Activated naive CD4-positive, alpha-beta T cell treated with anti-CD3 and anti-CD28 coated beads, Interleukin-2, amount 10 ng/mL, durations not matched to agents 7 days and 5 days (primary cell): Measurements from ENCODE around the gene SEPTIN2.

ENCODE experiments used
- CTCF ChIA-PET: fragments of 350-600 bp; sonication (Branson Sonifier 250); formaldehyde crosslinking; loops from one replicate; lab custom pipeline; 2021; ENCODE audit warnings: antibody characterized with exemption; lab: Charles Lee
- DNase-seq: peaks from one replicate; pipeline ENCODE4 v3.0.0-alpha.2; 2020
- H3K27ac Mint-ChIP-seq: one replicate; pipeline ENCODE4 v1.8.0; 2021; ENCODE audit warnings: mild to moderate bottlenecking, moderate library complexity, mixed read lengths
- H3K27me3 Mint-ChIP-seq: one replicate; pipeline ENCODE4 v1.8.0; 2021; ENCODE audit warnings: mild to moderate bottlenecking, mixed read lengths
- H3K36me3 Mint-ChIP-seq: one replicate; pipeline ENCODE4 v1.8.0; 2021; ENCODE audit warnings: mixed read lengths
- H3K4me1 Mint-ChIP-seq: one replicate; pipeline ENCODE4 v1.8.0; 2021; ENCODE audit warnings: mixed read lengths
- H3K4me3 Mint-ChIP-seq: one replicate; pipeline ENCODE4 v1.8.0; 2021; ENCODE audit warnings: mild to moderate bottlenecking, moderate library complexity, mixed read lengths
- H3K9me3 Mint-ChIP-seq: one replicate; pipeline ENCODE4 v1.8.0; 2021; ENCODE audit warnings: mixed read lengths

SEPTIN2 gene

DNA sequence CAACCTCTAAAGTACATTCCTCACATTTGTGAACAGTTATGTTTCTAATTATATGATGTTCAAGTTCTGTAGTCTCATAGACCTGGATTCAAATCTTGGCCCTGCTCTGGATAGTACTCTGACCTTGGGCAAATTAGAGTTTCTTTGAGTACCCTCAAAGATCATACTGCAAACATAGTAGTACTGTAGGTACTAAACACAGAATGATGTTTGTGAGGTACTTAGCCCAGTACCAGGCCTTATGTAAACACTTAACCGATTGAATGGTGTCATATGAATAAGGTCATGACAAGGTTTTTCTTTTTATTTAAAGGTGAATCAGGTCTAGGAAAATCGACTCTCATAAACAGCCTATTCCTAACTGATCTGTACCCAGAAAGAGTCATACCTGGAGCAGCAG lies 19.1 kb downstream of the SEPTIN2 start:
- Mint-ChIP-seq H3K27ac (peak overlapping the region; percentile 11), H3K27me3 (no peaks in the 10 kb centered on the region), H3K36me3 (peaks cover 55% of the 10 kb centered on the region), H3K4me3 (no peak overlapping the region), H3K4me1 (peaks cover 35% of the 10 kb centered on the region), H3K9me3 (no peaks in the 10 kb centered on the region)
- no peak for DNase-seq
- CTCF ChIA-PET = no interaction called here

DNA sequence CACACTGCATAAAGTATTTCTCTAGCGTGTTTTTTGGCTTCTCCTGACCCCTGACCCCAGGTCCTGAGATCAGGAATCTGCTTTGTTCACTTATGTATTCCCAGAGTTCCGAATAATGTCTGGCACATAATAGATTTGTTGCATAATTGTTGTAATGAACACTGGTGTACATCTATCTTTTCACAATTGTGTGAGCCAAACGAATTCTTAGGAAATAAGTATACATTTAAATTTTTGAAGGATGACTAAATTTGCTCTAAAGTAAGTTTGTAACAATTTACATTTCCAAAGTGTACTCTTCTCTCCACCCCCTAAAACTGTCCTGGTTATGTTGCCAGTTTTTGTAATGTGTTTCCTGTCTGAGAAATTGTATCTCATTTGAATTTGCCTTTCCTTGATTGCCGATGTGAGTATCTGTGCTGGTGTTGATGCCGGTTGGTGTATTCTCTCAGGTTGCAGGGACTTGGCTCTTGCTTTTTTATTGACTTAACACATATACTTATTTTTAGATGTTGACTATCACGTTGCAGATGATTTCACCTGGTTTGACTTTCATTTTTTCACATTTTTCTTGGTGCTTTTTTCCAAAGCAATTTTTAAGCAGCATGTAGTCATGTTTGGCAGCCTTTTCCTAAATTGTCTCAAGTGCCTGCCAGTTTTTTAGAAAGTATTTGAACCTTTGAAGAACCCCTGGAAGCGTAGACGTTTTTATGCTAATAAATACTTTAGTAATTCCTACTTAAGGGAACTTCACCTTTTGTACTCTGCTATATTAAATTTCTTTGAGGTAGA lies 24.3 kb downstream of the SEPTIN2 start:
- CTCF ChIA-PET = no interaction called here
- Mint-ChIP-seq H3K4me1 (peaks cover 49% of the 10 kb centered on the region), H3K4me3 (no peak overlapping the region), H3K27ac (peak overlapping the region; percentile 59), H3K27me3 (no peaks in the 10 kb centered on the region), H3K9me3 (no peaks in the 10 kb centered on the region), H3K36me3 (peaks cover 69% of the 10 kb centered on the region)
- DNase-seq = no peak

DNA sequence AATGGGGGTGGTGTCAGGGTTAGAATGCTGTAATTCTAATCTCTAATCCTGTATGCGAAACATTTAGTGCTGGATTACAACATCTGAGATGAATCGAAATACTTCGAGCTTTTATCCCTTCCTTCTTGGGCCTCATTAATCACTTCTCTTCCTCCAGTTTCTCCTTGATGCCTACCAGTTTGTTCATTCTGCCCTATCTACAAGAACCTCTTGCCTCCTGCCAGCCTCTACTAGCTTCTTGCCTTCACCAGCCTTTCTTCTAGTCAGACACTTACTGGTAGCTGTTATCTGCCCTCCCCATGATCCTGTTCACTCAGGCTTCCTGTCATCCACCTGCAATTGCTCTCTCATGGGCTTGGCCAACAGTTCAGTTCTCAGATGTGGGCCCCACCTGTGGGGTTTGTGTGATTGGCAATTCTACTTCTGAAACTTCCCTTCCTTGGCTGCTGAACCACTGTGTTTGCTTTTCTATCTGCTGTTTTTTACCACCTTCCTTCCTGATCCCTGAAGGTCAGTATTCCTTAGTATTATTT lies 25.0 kb downstream of the SEPTIN2 start:
- peak overlapping the region; percentile 25 for H3K4me3 Mint-ChIP-seq
- peaks cover 43% of the 10 kb centered on the region for H3K4me1 Mint-ChIP-seq
- H3K27me3 Mint-ChIP-seq = no peaks in the 10 kb centered on the region
- peaks cover 67% of the 10 kb centered on the region for H3K36me3 Mint-ChIP-seq
- H3K9me3 Mint-ChIP-seq = no peaks in the 10 kb centered on the region
- CTCF ChIA-PET = no interaction called here
- peak overlapping the region; percentile 68 for H3K27ac Mint-ChIP-seq
- DNase-seq = peak; percentile 57

DNA sequence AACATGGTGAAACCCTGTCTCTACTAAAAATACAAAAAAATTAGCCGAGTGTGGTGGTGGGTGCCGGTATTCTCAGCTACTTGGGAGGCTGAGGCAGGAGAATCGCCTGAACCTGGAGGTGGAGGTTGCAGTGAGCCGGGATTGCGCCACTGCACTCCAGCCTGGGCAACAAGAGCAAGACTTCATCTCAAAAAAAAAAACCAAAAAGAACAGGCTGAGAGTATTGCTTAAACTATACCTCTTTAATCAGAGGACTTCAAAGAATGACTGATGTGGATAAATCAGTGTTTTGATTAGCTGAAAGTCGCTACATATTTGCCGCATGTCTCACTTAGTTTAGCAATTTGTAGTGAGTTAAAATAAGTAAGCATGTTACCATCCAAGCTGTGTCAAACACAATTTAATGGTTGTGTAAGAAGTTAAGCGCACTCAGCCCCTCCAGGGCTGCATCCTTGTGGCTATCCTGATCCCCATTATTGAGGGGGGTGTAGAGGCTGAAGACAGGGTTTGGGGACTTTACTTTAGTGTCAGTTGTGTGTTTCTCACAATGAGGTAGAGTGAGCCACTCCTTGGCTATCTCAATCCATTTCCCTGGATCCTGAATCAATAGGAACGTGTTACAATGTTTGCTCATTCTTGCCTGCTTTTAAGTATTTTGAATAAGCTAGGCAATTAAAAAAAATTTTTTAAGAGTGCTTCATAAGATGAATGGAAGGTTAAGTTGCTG lies 29.4 kb downstream of the SEPTIN2 start:
- Mint-ChIP-seq H3K27ac (no peak overlapping the region), H3K27me3 (no peaks in the 10 kb centered on the region), H3K4me3 (no peak overlapping the region), H3K9me3 (no peaks in the 10 kb centered on the region), H3K4me1 (peaks cover 22% of the 10 kb centered on the region), H3K36me3 (peaks cover 56% of the 10 kb centered on the region)
- CTCF ChIA-PET = interaction anchor here (0.9 kb wide), 1 partner anchor 13 kb away, joined by 3 read pairs; no protein-coding TSS in a partner anchor
- DNase-seq = no peak

DNA sequence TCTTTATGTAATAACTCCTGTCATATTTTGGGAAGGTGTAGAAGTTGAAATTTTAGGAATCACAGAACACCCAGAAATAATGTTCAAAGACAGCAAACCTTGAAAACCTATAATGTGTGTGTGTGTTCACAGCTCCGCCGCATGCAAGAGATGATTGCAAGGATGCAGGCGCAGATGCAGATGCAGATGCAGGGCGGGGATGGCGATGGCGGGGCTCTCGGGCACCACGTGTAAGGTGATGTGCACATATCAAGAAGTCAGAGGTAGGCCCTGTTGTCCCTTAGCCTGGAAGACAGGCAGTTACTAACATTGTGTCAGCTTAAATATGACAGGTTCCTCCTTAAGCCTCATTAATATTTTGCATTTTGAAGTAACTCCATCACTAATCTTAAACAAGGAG lies 34.2 kb downstream of the SEPTIN2 start:
- Mint-ChIP-seq H3K36me3 (peaks cover 59% of the 10 kb centered on the region), H3K4me1 (no peaks in the 10 kb centered on the region), H3K27me3 (no peaks in the 10 kb centered on the region), H3K9me3 (no peaks in the 10 kb centered on the region), H3K4me3 (no peak overlapping the region), H3K27ac (no peak overlapping the region)
- no peak for DNase-seq
- CTCF ChIA-PET = no interaction called here

DNA sequence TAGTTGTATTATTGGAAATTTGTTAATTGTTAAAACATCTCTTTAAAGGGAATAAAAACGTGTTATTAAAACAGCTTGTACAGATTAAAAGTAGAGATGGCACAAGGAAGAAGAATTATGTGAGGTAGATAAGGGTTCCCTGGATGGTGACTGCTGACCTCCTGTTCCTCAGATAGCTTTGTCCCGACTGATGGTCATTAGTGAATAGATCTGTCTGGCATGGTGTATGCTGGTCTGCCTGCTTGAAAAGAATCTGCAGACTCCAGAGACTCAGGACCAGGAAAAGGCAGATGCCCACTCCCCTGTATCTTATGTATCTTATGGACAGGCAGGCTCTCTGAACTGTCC lies 34.8 kb downstream of the SEPTIN2 start:
- H3K4me1 Mint-ChIP-seq = no peaks in the 10 kb centered on the region
- no peak overlapping the region for H3K4me3 Mint-ChIP-seq
- DNase-seq = no peak
- peaks cover 59% of the 10 kb centered on the region for H3K36me3 Mint-ChIP-seq
- H3K27ac Mint-ChIP-seq = no peak overlapping the region
- CTCF ChIA-PET = no interaction called here
- H3K27me3 Mint-ChIP-seq = no peaks in the 10 kb centered on the region
- no peaks in the 10 kb centered on the region for H3K9me3 Mint-ChIP-seq

DNA sequence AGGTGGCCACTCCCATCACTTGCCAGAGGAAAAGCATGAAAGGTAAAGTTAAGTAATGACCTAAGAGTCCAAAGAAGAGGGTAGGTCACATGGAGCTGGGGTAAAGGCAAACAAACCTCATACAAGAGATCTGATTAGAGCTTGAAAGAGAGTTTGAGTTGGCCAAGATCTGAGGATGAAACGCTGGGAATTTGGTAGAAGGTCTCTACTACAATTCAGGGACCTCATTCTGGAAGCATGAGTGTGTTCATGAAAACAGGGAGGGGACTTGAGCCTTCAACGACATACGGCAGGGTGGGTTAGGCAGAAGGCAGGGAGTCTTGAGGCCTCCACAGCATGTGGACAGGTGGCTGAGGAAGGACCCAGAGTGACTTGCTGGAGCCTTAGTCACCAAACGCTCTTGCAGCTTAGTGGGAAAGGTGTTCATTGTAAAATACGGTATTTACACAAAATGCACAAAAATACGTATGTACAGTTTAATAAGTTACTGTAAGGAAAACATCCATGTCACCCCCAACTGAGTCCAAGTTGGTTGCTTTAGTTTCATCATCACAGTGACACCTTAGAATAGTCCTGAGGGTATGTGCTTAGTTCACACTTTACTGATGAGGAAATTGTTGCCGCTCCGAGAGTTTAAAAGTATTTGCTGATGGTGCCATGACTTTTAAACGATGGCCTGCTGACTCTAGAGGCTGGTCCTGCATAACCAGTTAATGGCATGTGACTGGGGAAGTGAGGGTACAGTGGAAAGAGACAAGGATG lies 35.3 kb downstream of the SEPTIN2 start:
- H3K4me1 Mint-ChIP-seq = no peaks in the 10 kb centered on the region
- H3K27ac Mint-ChIP-seq = peak overlapping the region; percentile 14
- CTCF ChIA-PET = no interaction called here
- H3K9me3 Mint-ChIP-seq = no peaks in the 10 kb centered on the region
- no peaks in the 10 kb centered on the region for H3K27me3 Mint-ChIP-seq
- H3K4me3 Mint-ChIP-seq = no peak overlapping the region
- DNase-seq = no peak
- peaks cover 55% of the 10 kb centered on the region for H3K36me3 Mint-ChIP-seq

DNA sequence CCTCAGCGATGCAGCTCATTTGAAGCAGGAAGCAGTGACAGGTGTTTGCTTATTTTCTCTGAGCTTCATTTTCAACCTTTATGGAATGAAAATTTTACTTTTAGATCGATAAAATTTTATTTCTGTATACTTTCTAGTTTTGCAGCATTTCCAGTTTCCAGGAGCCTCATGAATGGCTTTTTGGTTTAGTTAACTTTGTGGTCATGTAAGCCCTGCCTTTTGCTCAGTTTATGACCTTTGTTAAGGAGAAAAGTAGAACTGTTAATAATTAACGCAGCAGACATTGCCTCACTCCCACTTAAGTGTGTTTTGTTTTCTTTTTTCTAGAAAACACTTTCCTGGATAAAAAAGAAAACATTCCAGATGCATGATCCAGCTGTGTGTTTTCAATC lies 35.9 kb downstream of the SEPTIN2 start:
- H3K27ac Mint-ChIP-seq = peak overlapping the region; percentile 14
- no peak for DNase-seq
- H3K36me3 Mint-ChIP-seq = peaks cover 53% of the 10 kb centered on the region
- no peaks in the 10 kb centered on the region for H3K9me3 Mint-ChIP-seq
- H3K4me3 Mint-ChIP-seq = no peak overlapping the region
- CTCF ChIA-PET = no interaction called here
- no peaks in the 10 kb centered on the region for H3K27me3 Mint-ChIP-seq
- peaks cover under 1% of the 10 kb centered on the region for H3K4me1 Mint-ChIP-seq

DNA sequence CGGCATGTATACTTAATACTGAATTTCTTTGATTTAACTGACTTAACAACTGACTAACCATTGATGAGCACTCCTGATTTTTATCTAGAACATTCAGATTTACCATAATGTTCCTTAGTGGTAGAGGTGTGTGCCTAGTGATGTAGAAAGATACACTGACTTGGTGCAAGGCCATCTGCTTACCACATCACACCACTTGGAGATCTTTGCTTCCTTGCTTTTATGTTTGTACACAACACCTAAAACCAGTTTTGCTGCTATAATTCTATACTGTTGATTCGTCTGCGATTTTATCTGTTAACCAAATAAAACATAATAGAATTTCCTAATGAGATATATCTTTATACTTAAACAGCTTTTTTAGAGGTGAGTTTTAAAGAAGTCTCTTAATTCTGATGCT lies 36.5 kb downstream of the SEPTIN2 start:
- no peaks in the 10 kb centered on the region for H3K27me3 Mint-ChIP-seq
- H3K27ac Mint-ChIP-seq = peak overlapping the region; percentile 21
- H3K36me3 Mint-ChIP-seq = peaks cover 53% of the 10 kb centered on the region
- H3K4me1 Mint-ChIP-seq = peaks cover 7% of the 10 kb centered on the region
- no peak for DNase-seq
- no peaks in the 10 kb centered on the region for H3K9me3 Mint-ChIP-seq
- H3K4me3 Mint-ChIP-seq = no peak overlapping the region
- CTCF ChIA-PET = no interaction called here

DNA sequence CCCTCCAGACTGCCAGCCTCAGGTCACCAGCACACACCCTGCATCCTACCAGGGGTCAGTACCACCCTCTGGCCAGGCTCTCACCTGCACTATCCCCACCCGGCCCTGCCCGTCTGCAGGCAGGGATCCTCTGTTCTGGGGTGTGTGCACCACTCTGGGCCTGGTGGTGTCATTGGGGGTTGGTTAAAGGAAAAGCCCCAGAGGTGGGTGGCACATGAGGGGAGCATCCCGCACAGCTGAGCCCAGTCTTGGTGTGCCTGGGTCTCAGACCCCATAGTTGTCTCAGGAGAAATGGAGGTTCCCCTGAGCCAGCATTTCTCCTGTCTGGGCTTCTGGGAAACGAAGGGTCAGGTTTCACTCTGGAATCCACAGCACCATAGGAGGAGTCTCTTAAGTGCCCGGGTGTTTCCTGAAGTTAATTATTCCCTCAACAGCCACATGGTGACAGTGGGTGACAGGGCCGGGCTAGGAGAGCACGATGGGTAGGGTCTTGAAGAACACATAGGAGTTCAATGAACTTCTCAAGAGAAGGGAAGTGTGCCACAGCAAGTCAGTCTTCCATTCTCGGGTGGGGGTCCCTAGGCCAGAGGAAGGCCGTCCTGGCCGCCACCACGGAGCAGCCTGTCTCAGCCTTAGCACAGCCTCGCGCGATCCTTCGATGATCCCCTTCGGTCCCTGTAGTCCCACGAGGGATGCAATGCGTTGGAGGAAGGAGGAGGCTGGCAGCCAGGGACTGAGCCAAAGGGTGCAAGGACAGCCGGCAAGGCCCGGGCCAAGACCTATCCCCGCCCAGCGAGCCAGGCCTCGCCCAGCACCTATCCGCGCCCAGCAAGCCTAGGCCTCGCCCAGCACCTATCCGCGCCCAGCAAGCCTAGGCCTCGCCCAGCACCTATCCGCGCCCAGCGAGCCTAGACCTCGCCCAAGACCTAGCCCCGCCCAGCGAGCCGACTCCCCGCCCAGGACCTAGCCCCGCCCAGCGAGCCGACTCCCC lies 39.2 kb downstream of the SEPTIN2 start:
- DNase-seq = peak; percentile 66
- Mint-ChIP-seq H3K27ac (peak overlapping the region; percentile 83), H3K9me3 (no peaks in the 10 kb centered on the region), H3K4me1 (peaks cover 17% of the 10 kb centered on the region), H3K4me3 (peak overlapping the region; percentile 7), H3K36me3 (peaks cover 43% of the 10 kb centered on the region), H3K27me3 (no peaks in the 10 kb centered on the region)
- CTCF ChIA-PET = no interaction called here

DNA sequence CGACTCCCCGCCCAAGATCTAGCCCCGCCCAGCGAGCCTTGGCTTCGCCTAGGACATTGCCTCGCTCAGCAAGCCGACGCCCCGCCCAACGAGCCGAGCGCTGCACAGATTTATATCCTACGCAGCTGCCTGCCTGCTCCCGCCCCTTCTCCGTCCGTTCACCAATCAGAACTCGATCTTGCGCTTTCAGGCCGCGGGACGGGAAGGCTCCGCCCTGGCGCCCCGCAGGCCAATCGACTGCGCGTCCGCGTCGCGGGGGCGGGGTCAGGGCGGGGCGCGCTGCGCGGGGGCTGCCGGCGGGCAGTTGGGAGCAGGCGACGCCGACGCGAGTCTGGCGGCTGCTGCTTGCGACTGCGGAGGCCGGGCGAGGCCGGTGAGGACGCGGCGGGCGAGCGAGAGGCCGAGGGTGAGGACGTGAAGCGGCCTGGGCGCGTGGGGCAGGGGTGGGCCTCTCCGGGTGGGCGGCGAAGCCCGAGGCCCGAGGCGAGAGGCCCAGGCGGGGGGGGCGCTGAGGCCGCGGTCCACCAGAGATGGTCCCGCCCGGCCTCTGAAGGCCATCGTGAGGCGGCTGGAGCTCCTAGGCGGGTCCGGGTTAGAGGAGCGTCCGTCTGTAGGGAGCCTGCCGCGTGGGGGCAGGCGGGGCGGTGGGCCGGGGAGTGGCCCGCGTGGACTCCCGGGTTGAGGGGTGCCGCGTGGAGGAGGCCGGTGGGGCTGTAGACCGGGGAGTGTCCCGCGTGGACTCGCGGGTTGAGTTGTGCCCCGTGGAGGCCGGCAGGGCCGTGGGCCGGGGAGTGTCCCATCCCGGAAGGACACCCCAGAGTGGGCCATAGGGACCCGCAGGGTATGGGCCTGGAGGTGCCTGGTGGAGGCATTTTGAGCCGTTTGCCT lies 40.5 kb downstream of the SEPTIN2 start, which contains the start of gene FARP2:
TSS of gene FARP2 (plus strand) at position 303 of the 888 bp plus-strand sequence. CDS start 16,823 bp downstream, outside the sequence.
- Mint-ChIP-seq H3K9me3 (no peaks in the 10 kb centered on the region), H3K36me3 (peaks cover 32% of the 10 kb centered on the region), H3K27ac (peak within 1 kb of the TSS; percentile 93), H3K4me1 (peaks cover 17% of the 10 kb centered on the region), H3K27me3 (no peaks in the 10 kb centered on the region), H3K4me3 (peak within 1 kb of the TSS; percentile 78)
- peak; percentile 98 for DNase-seq
- CTCF ChIA-PET = no interaction called here

DNA sequence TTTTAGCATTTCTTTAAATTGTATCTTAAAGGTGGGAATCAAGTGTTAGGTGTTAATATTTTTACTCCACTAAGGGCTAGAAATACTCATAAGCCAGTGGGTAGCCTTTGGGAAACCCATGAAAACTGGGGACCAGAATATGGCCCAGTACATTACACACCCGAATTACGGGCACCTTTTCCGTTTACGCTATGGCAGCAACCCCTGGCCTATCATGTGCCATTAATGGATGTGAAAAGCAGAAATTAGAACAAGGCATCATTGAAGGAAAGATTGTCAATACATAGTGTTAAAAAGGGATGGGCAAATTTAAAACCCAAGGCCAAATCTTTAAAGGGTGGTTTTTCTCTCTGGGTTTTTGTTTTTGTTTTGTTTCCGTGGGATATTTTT lies 41.1 kb downstream of the SEPTIN2 start:
- Mint-ChIP-seq H3K36me3 (peaks cover 25% of the 10 kb centered on the region), H3K4me1 (peaks cover 17% of the 10 kb centered on the region), H3K9me3 (no peaks in the 10 kb centered on the region), H3K4me3 (peak overlapping the region; percentile 78), H3K27ac (peak overlapping the region; percentile 85), H3K27me3 (no peaks in the 10 kb centered on the region)
- CTCF ChIA-PET = no interaction called here
- DNase-seq = no peak
